ENCODE measurements around the gene HNRNPK. TPM values are rescaled to one million over a fixed set of nuclear protein-coding genes. Genes with fewer than 3 reads are reported as not detected.

Gene HNRNPK
- total RNA-seq (2022) (476 and 485 TPM in 2 replicates), Bru-seq, nascent RNA (percentile 99 among the genes with signal in this experiment), BruChase-seq, experiment 1, labeled RNA remaining after a 2-hour chase (percentile 99 among the genes with signal in this experiment), BruChase-seq, experiment 2, labeled RNA remaining after a 6-hour chase (percentile 100 among the genes with signal in this experiment)
- long read RNA-seq, partial matches to known transcripts, result 69 of 919 reads
- long read RNA-seq, other reads (novel, unspliced or antisense), result 850 of 919 reads

DNA sequence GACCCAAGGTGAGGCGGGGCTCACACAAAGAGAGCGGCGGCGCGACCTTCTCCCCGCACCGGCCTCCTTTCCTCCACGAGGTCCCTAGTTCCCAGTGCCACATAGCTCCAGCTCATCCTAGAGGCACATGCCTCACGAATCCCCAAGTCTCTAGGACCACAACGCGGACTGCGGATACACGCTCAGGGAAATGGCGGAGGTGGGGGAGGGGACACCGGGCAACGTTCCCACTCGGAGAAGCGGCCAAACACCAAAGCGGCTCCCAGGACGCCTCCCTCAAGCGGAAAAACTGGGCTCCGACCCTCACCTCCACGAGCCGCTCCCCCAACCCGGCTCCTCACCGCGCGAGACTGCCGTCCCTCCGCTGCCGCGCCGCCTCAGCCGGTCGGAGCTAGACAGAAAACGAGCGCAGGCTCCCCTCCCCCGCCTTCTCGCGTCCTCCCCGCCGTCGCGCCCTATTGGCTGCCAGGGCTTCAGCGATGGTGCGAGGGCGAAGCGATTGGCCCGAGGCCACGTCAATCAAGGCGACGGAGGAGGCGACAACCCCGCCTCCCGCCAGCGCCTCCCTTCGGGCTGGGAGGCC is at the start of gene HNRNPK:
TSS of gene HNRNPK (minus strand) at position 404 of the 583 bp plus-strand sequence. CDS start 1,963 bp downstream, outside the sequence.
- POLR2A ChIA-PET, result interaction anchor here (0.6 to 1.1 kb wide), 3 partner anchors 14 to 1133 kb away, joined by 3 to 4 read pairs (median 3); a partner anchor contains a TSS
- Mint-ChIP-seq H3K4me3 (ENCODE audit: unreplicated experiment) (peak within 1 kb of the TSS; percentile 95), H3K27me3 (ENCODE audit: insufficient read depth, unreplicated experiment) (no peaks in the 10 kb centered on the region), H3K4me1 (ENCODE audit: low read depth, unreplicated experiment) (peaks cover 8% of the 10 kb centered on the region), H3K36me3 (ENCODE audit: insufficient read depth, unreplicated experiment) (peaks cover 55% of the 10 kb centered on the region), H3K27ac (ENCODE audit: unreplicated experiment) (peak within 1 kb of the TSS; percentile 100), H3K9me3 (ENCODE audit: unreplicated experiment) (no peaks in the 10 kb centered on the region)
- BruUV-seq (replicated peaks), result no TSS peak
- TF ChIP-seq, protein P1, sequence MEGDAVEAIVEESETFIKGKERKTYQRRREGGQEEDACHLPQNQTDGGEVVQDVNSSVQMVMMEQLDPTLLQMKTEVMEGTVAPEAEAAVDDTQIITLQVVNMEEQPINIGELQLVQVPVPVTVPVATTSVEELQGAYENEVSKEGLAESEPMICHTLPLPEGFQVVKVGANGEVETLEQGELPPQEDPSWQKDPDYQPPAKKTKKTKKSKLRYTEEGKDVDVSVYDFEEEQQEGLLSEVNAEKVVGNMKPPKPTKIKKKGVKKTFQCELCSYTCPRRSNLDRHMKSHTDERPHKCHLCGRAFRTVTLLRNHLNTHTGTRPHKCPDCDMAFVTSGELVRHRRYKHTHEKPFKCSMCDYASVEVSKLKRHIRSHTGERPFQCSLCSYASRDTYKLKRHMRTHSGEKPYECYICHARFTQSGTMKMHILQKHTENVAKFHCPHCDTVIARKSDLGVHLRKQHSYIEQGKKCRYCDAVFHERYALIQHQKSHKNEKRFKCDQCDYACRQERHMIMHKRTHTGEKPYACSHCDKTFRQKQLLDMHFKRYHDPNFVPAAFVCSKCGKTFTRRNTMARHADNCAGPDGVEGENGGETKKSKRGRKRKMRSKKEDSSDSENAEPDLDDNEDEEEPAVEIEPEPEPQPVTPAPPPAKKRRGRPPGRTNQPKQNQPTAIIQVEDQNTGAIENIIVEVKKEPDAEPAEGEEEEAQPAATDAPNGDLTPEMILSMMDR (IDR thresholded peaks at IDR 0.05; ENCODE audit: insufficient read depth in 1 of 2, low read depth in 1 of 2, low read length in 1 of 2, severe bottlenecking in 1 of 2, unreplicated experiment in 1 of 2), result no peak
- no peaks in the 10 kb centered on the region for H3K9me3 ChIP-seq
- DNase-seq, result peak; percentile 95 to 96
- intact Hi-C loops (cut with micrococcal nuclease; ENCODE audit: unreplicated experiment), result loop anchor here (1.0 to 2.0 kb wide), 2 partner anchors 24 to 59 kb away; partner anchors contain the start of gene KIF27
- CTCF ChIA-PET, result interaction anchor here (1.3 kb wide), 1 partner anchor 281 kb away, joined by 3 read pairs; no protein-coding TSS in a partner anchor
- H3K4me3 ChIP-seq (ENCODE audit: low read depth, low read length), result peak within 1 kb of the TSS; percentile 86
- no peaks in the 10 kb centered on the region for H3K27me3 ChIP-seq (replicated peaks; ENCODE audit: control insufficient read depth, insufficient read depth, low read length)
- H3K36me3 ChIP-seq (ENCODE audit: control insufficient read depth, insufficient read depth, low read length), result no peaks in the 10 kb centered on the region; the same call in 1 of the 2 replicates
- peaks cover 11% of the 10 kb centered on the region; the same call in 1 of the 2 replicates for H3K4me1 ChIP-seq

DNA sequence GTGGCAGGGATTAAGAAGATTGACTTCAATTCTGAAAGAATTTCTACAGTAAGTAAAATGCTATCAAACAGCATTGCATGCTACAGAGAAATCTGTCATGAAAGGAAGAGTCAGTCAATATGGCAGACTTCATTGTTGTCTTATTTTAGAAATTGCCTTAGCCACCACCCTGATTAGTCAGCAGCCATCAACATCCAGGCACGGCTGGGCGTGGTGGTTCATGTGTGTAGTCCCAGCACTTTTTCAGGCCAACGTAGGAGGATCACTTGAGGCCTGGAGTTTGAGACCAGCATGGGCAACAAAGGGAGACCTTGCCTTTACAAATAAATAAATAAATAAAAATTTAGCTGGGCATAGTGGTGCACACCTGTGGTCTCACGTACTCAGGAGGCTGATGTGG is 47.2 kb upstream of the HNRNPK start:
- intact Hi-C loops (cut with micrococcal nuclease; ENCODE audit: unreplicated experiment), result no loop called here
- Mint-ChIP-seq H3K36me3 (ENCODE audit: insufficient read depth, unreplicated experiment) (no peaks in the 10 kb centered on the region), H3K4me1 (ENCODE audit: low read depth, unreplicated experiment) (no peaks in the 10 kb centered on the region), H3K4me3 (ENCODE audit: unreplicated experiment) (no peak overlapping the region), H3K27me3 (ENCODE audit: insufficient read depth, unreplicated experiment) (peaks cover 6% of the 10 kb centered on the region), H3K9me3 (ENCODE audit: unreplicated experiment) (no peaks in the 10 kb centered on the region), H3K27ac (ENCODE audit: unreplicated experiment) (no peak overlapping the region)
- Histone ChIP-seq H3K27me3 (replicated peaks; ENCODE audit: control insufficient read depth, insufficient read depth, low read length) (no peaks in the 10 kb centered on the region), H3K4me3 (ENCODE audit: low read depth, low read length) (no peak overlapping the region), H3K4me1 (no peaks in the 10 kb centered on the region), H3K9me3 (no peaks in the 10 kb centered on the region), H3K36me3 (ENCODE audit: control insufficient read depth, insufficient read depth, low read length) (no peaks in the 10 kb centered on the region)
- TF ChIP-seq, protein P1 (IDR thresholded peaks at IDR 0.05; ENCODE audit: insufficient read depth in 1 of 2, low read depth in 1 of 2, low read length in 1 of 2, severe bottlenecking in 1 of 2, unreplicated experiment in 1 of 2), result no peak
- no TSS peak for BruUV-seq (replicated peaks)
- no peak for DNase-seq
- ChIA-PET POLR2A (no interaction called here), CTCF (no interaction called here)

DNA sequence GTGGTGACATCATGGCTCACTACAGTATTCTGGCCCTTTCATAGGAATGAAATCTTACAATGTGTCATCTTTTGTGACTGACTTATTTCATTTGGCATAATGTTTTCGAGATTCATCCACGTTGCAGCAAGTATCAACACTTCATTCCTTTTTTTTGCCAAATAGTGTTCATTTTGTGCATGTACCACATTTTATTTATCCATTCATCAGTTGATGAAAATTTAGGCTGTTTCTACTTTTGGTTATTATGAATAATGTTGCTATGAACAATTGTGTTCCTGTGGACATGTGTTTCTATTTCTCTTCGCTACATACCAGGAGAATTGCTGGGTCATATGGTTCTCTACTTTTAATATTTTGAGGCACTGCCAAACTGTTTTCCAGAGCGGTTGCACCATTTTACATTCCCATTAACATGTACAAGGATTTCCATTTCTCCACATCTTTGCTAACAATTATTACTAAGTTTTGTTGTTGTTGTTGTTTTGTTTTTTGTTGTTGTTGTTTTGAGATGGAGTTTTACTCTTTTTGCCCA is 44.1 kb upstream of the HNRNPK start:
- Mint-ChIP-seq H3K4me1 (ENCODE audit: low read depth, unreplicated experiment) (no peaks in the 10 kb centered on the region), H3K36me3 (ENCODE audit: insufficient read depth, unreplicated experiment) (no peaks in the 10 kb centered on the region), H3K4me3 (ENCODE audit: unreplicated experiment) (no peak overlapping the region), H3K9me3 (ENCODE audit: unreplicated experiment) (no peaks in the 10 kb centered on the region), H3K27ac (ENCODE audit: unreplicated experiment) (no peak overlapping the region), H3K27me3 (ENCODE audit: insufficient read depth, unreplicated experiment) (peaks cover 6% of the 10 kb centered on the region)
- no peak for DNase-seq
- no TSS peak for BruUV-seq (replicated peaks)
- TF ChIP-seq, protein P1 (IDR thresholded peaks at IDR 0.05; ENCODE audit: insufficient read depth in 1 of 2, low read depth in 1 of 2, low read length in 1 of 2, severe bottlenecking in 1 of 2, unreplicated experiment in 1 of 2), result no peak
- intact Hi-C loops (cut with micrococcal nuclease; ENCODE audit: unreplicated experiment), result no loop called here
- Histone ChIP-seq H3K27me3 (replicated peaks; ENCODE audit: control insufficient read depth, insufficient read depth, low read length) (no peaks in the 10 kb centered on the region), H3K36me3 (ENCODE audit: control insufficient read depth, insufficient read depth, low read length) (no peaks in the 10 kb centered on the region), H3K4me1 (no peaks in the 10 kb centered on the region), H3K4me3 (ENCODE audit: low read depth, low read length) (no peak overlapping the region), H3K9me3 (no peaks in the 10 kb centered on the region)
- CTCF ChIA-PET, result no interaction called here
- POLR2A ChIA-PET, result no interaction called here

Measured in Caco-2 (cell line).